PC-3 (cell line): Measurements from ENCODE around the gene DPYSL4. TPM values are rescaled to one million over a fixed set of nuclear protein-coding genes. Genes with fewer than 3 reads are reported as not detected.

ENCODE experiments used
- ATAC-seq: fragments of 200-7000 bp; cut with Tn5 transposase; 2 replicates; pipeline ENCODE4 v1.9.1; 2020; ENCODE audit warnings: mild to moderate bottlenecking, moderate library complexity
- BruUV-seq: library from RNA; stranded (reverse); fragments of 400-500 nt; replicated peaks from 2 replicates; lab custom pipeline; 2021; lab: Mats Ljungman, UMichigan
- CTCF ChIA-PET: fragments of 300-600 bp; sonication (Branson Sonifier 250); formaldehyde crosslinking; loops from one replicate; lab custom pipeline; 2022; ENCODE audit warnings: antibody characterized with exemption; lab: Charles Lee
- POLR2A ChIA-PET: fragments of 300-600 bp; sonication (Branson Sonifier 250); formaldehyde crosslinking; loops from one replicate; lab custom pipeline; 2022; ENCODE audit warnings: antibody characterized with exemption; ENCODE audit not compliant: unreplicated experiment; lab: Charles Lee
- DNase-seq: peaks from one replicate; pipeline ENCODE4 v3.0.0-alpha.2; 2015
- H2AFZ ChIP-seq: fragments of 300-600 bp; sonication (generic); 2 replicates; pipeline ENCODE4 v1.6.0; 2016; ENCODE audit warnings: antibody characterized with exemption, low read length
- H3F3A ChIP-seq: fragments of 300-600 bp; sonication (generic); one replicate; pipeline ENCODE4 v1.6.0; 2017; ENCODE audit warnings: antibody characterized with exemption, low read length, control low read depth, mild to moderate bottlenecking; ENCODE audit not compliant: unreplicated experiment
- H3K27ac ChIP-seq: fragments of 300-600 bp; sonication (generic); 2 replicates; pipeline ENCODE4 v1.5.1; 2016; ENCODE audit warnings: mild to moderate bottlenecking, low read length
- H3K27me3 ChIP-seq: fragments of 300-600 bp; sonication (generic); 2 replicates; pipeline ENCODE4 v1.6.1; 2016; ENCODE audit warnings: low read length, mixed read lengths
- H3K36me3 ChIP-seq: fragments of 300-600 bp; sonication (generic); 2 replicates; pipeline ENCODE4 v1.6.1; 2016; ENCODE audit warnings: low read depth, mixed run types, low read length, mixed read lengths
- H3K4me1 ChIP-seq: fragments of 300-600 bp; sonication (generic); 2 replicates; pipeline ENCODE4 v1.5.1; 2016; ENCODE audit warnings: low read length; ENCODE audit not compliant: insufficient read depth
- H3K4me2 ChIP-seq: fragments of 300-600 bp; sonication (generic); 2 replicates; pipeline ENCODE4 v1.6.0; 2016; ENCODE audit warnings: low read length
- H3K4me3 ChIP-seq: fragments of 300-600 bp; sonication (generic); 2 replicates; pipeline ENCODE4 v1.5.1; 2016; ENCODE audit warnings: mild to moderate bottlenecking, low read length, mixed read lengths
- H3K79me2 ChIP-seq: fragments of 300-600 bp; sonication (generic); 2 replicates; pipeline ENCODE4 v1.6.1; 2017; ENCODE audit warnings: low read length, mixed read lengths
- H3K9ac ChIP-seq: fragments of 300-600 bp; sonication (generic); 2 replicates; pipeline ENCODE4 v1.6.0; 2016; ENCODE audit warnings: mild to moderate bottlenecking, low read length
- H3K9me2 ChIP-seq: fragments of 300-600 bp; sonication (generic); replicated peaks from 2 replicates; pipeline ENCODE4 v1.6.1; 2016; ENCODE audit warnings: mixed run types, low read length, mixed read lengths
- H3K9me3 ChIP-seq: fragments of 300-600 bp; sonication (generic); 2 replicates; pipeline ENCODE4 v1.6.1; 2016; ENCODE audit warnings: low read length, mixed read lengths
- H4K20me1 ChIP-seq: fragments of 300-600 bp; sonication (generic); 2 replicates; pipeline ENCODE4 v1.6.1; 2016; ENCODE audit warnings: low read length, mixed read lengths
- CTCF ChIP-seq: fragments of 300-600 bp; sonication (generic); conservative IDR thresholded peaks from 2 replicates; pipeline ENCODE4 v1.5.1; 2017; ENCODE audit warnings: antibody characterized with exemption, low read depth, mild to moderate bottlenecking, low read length
- EZH2 ChIP-seq: fragments of 300-600 bp; sonication (generic); IDR thresholded peaks from one replicate; pipeline ENCODE4 v1.6.1; 2017; ENCODE audit warnings: antibody characterized with exemption, mild to moderate bottlenecking, low read length; ENCODE audit not compliant: unreplicated experiment
- EZH2phosphoT487 ChIP-seq: fragments of 300-600 bp; sonication (generic); IDR thresholded peaks from 2 replicates; pipeline ENCODE4 v1.6.1; 2018; ENCODE audit warnings: mild to moderate bottlenecking, antibody characterized with exemption, low read length, borderline replicate concordance
- intact Hi-C: fragments of 100-400 bp; cut with micrococcal nuclease; formaldehyde crosslinking; loops from 2 replicates; pipeline ENCODE4 v1.9.0; 2023
- total RNA-seq: library from RNA; depleted of rRNA; stranded (reverse); fragments of >200 nt; gene quantifications from 2 replicates; pipeline ENCODE4 v1.2.3, GENCODE V29; 2014

DPYSL4 gene
- total RNA-seq, 1 experiment from 2014 or later: 10.2 TPM

- no peak for DNase-seq
- POLR2A ChIA-PET: no interaction called here
- CTCF ChIA-PET: no interaction called here
These were observed 50.1 kb downstream of the DPYSL4 start for GRCh38 chr10:132236881-132237280.

GRCh38 chr10:132237396-132237795 lies 50.6 kb downstream of the DPYSL4 start:
- Histone ChIP-seq H3K27me3 (no peaks in the 10 kb centered on the region), H3K36me3 (no peaks in the 10 kb centered on the region), H4K20me1 (no peaks in the 10 kb centered on the region), H3K9me3 (no peaks in the 10 kb centered on the region), H3K9ac (no peak overlapping the region), H3K4me3 (no peak overlapping the region), H2AFZ (no peak overlapping the region), H3K27ac (no peak overlapping the region), H3K9me2 (no peaks in the 10 kb centered on the region), H3K4me1 (no peaks in the 10 kb centered on the region), H3K79me2 (no peaks in the 10 kb centered on the region), H3K4me2 (no peak overlapping the region), H3F3A (no peaks in the 10 kb centered on the region)
- DNase-seq: no peak
- ChIA-PET CTCF (no interaction called here), POLR2A (no interaction called here)
- intact Hi-C loops: no loop called here
- ATAC-seq: no peak
- BruUV-seq: no TSS peak
- TF ChIP-seq EZH2 (no peak), CTCF (no peak), EZH2phosphoT487 (no peak)

More at GRCh38 chr10:132236881-132237280, 50.1 kb downstream of the DPYSL4 start:
- Histone ChIP-seq H3K27ac (no peak overlapping the region), H4K20me1 (no peaks in the 10 kb centered on the region), H3K79me2 (no peaks in the 10 kb centered on the region), H3K9ac (no peak overlapping the region), H2AFZ (no peak overlapping the region), H3K4me2 (no peak overlapping the region), H3K4me3 (no peak overlapping the region), H3F3A (no peaks in the 10 kb centered on the region), H3K9me2 (no peaks in the 10 kb centered on the region), H3K27me3 (no peaks in the 10 kb centered on the region), H3K4me1 (no peaks in the 10 kb centered on the region), H3K9me3 (no peaks in the 10 kb centered on the region), H3K36me3 (no peaks in the 10 kb centered on the region)
- no peak for TF ChIP-seq CTCF
- no peak for TF ChIP-seq EZH2
- no peak for TF ChIP-seq EZH2phosphoT487
- intact Hi-C loops: no loop called here
- BruUV-seq: no TSS peak
- ATAC-seq: no peak

GRCh38 chr10:132237871-132238270 lies 51.1 kb downstream of the DPYSL4 start:
- Histone ChIP-seq H3F3A (no peaks in the 10 kb centered on the region), H2AFZ (no peak overlapping the region), H3K4me3 (no peak overlapping the region), H3K9me3 (no peaks in the 10 kb centered on the region), H4K20me1 (no peaks in the 10 kb centered on the region), H3K9ac (no peak overlapping the region), H3K4me2 (no peak overlapping the region), H3K36me3 (no peaks in the 10 kb centered on the region), H3K79me2 (no peaks in the 10 kb centered on the region), H3K4me1 (no peaks in the 10 kb centered on the region), H3K9me2 (no peaks in the 10 kb centered on the region), H3K27ac (no peak overlapping the region), H3K27me3 (no peaks in the 10 kb centered on the region)
- no TSS peak for BruUV-seq
- intact Hi-C loops: no loop called here
- ChIA-PET CTCF (no interaction called here), POLR2A (no interaction called here)
- ATAC-seq (no peak), DNase-seq (no peak)
- no peak for TF ChIP-seq CTCF
- TF ChIP-seq EZH2phosphoT487: no peak
- no peak for TF ChIP-seq EZH2
